SK-N-SH (cell line): ENCODE measurements around the gene KHNYN. TPM values are rescaled to one million over a fixed set of nuclear protein-coding genes. Genes with fewer than 3 reads are reported as not detected.

Experiments
- CTCF ChIA-PET: fragments of 300-600, 350-600 bp; formaldehyde crosslinking; extraction: SDS; loops from one replicate; lab custom pipeline; 2021; lab: Yijun Ruan, JAX
- POLR2A ChIA-PET: fragments of 350-600 bp; sonication (Branson Sonifier 250); formaldehyde crosslinking; extraction: SDS; loops from one replicate; lab custom pipeline; 2020; ENCODE audit warnings: antibody characterized with exemption, inconsistent platforms; lab: Yijun Ruan, JAX
- DNase-seq: peaks from one replicate; pipeline ENCODE4 v3.0.0; 2012
- H2AFZ ChIP-seq: fragments of 200-600 bp; sonication (generic); 2 replicates; pipeline ENCODE4 v1.8.1; 2016; ENCODE audit warnings: antibody characterized with exemption, mild to moderate bottlenecking, low read depth
- H3F3A ChIP-seq: fragments of 200-600 bp; sonication (generic); replicated peaks from 2 replicates; pipeline ENCODE3; 2016; ENCODE audit warnings: antibody characterized with exemption, mild to moderate bottlenecking; ENCODE audit not compliant: insufficient read depth
- H3K27ac ChIP-seq, 2 experiments: fragments of 200-500 bp in 1 of 2; fragments of 200-600 bp in 1 of 2; sonication (Bioruptor generic) in 1 of 2; sonication (generic), shearing (Covaris generic) in 1 of 2; 2 replicates each; pipeline versions ENCODE4 v1.5.1 to v1.6.1; 2014 to 2016; ENCODE audit warnings: low read depth in 2 of 2, inconsistent platforms in 1 of 2, low read length in 1 of 2, mild to moderate bottlenecking in 1 of 2, mixed read lengths in 1 of 2
- H3K27me3 ChIP-seq: fragments of 200-600 bp; sonication (generic), shearing (Covaris generic); 2 replicates; pipeline ENCODE4 v1.6.1; 2016; ENCODE audit warnings: mixed run types; ENCODE audit not compliant: insufficient read depth
- H3K36me3 ChIP-seq, 2 experiments: fragments of 200-500 bp in 1 of 2; fragments of 200-600 bp in 1 of 2; sonication (Bioruptor generic) in 1 of 2; sonication (generic) in 1 of 2; replicated peaks in 1 of 2; 2 replicates each; pipeline versions ENCODE3 to v1.5.1; 2014 to 2016; ENCODE audit warnings: low read length in 1 of 2, mild to moderate bottlenecking in 1 of 2; ENCODE audit not compliant: insufficient read depth in 2 of 2, control insufficient read depth in 1 of 2
- H3K4me1 ChIP-seq, 2 experiments: fragments of 200-500 bp in 1 of 2; fragments of 200-600 bp in 1 of 2; sonication (Bioruptor generic) in 1 of 2; sonication (generic), shearing (Covaris generic) in 1 of 2; 2 replicates each; pipeline versions ENCODE4 v1.5.1 to v1.6.1; 2014 to 2016; ENCODE audit warnings: low read depth in 1 of 2, low read length in 1 of 2, mixed run types in 1 of 2; ENCODE audit not compliant: insufficient read depth in 2 of 2, control insufficient read depth in 1 of 2
- H3K4me2 ChIP-seq: fragments of 200-600 bp; sonication (generic), shearing (Covaris generic); 2 replicates; pipeline ENCODE4 v1.6.1; 2017; ENCODE audit warnings: mixed run types
- H3K4me3 ChIP-seq, 2 experiments: fragments of 200-500 bp in 1 of 2; fragments of 200-600 bp in 1 of 2; sonication (Bioruptor generic) in 1 of 2; sonication (generic), shearing (Covaris generic) in 1 of 2; 2 replicates each; pipeline versions ENCODE4 v1.5.1 to v1.8.1; 2014 to 2016; ENCODE audit warnings: low read depth in 2 of 2, inconsistent platforms in 1 of 2, low read length in 1 of 2, mild to moderate bottlenecking in 1 of 2, mixed read lengths in 1 of 2, moderate library complexity in 1 of 2
- H3K79me2 ChIP-seq: fragments of 200-600 bp; sonication (generic); 2 replicates; pipeline ENCODE4 v1.8.1; 2017; ENCODE audit warnings: mild to moderate bottlenecking; ENCODE audit not compliant: insufficient read depth
- H3K9ac ChIP-seq: fragments of 200-600 bp; sonication (generic); 2 replicates; pipeline ENCODE4 v1.6.1; 2017; ENCODE audit warnings: mixed run types
- H3K9me2 ChIP-seq: fragments of 200-600 bp; sonication (generic); 2 replicates; pipeline ENCODE4 v1.6.1; 2017; ENCODE audit warnings: mixed run types
- H3K9me3 ChIP-seq: fragments of 200-600 bp; sonication (generic); 2 replicates; pipeline ENCODE4 v1.6.1; 2017; ENCODE audit warnings: mixed run types, mild to moderate bottlenecking, moderate library complexity
- H4K20me1 ChIP-seq: fragments of 200-600 bp; sonication (generic); 2 replicates; pipeline ENCODE4 v1.6.1; 2017; ENCODE audit warnings: mild to moderate bottlenecking, mixed run types; ENCODE audit not compliant: insufficient read depth
- CHD2 ChIP-seq: fragments of 150-350 bp; IDR thresholded peaks from 2 replicates; pipeline ENCODE4 v1.6.1; 2018; ENCODE audit warnings: low read length; ENCODE audit not compliant: partially characterized antibody
- CTCF ChIP-seq: fragments of 200-600 bp; sonication (generic); IDR thresholded peaks from 2 replicates; pipeline ENCODE4 v1.6.1; 2017; ENCODE audit warnings: antibody characterized with exemption, mild to moderate bottlenecking, moderate library complexity
- EZH2phosphoT487 ChIP-seq: fragments of 200-600 bp; sonication (generic); IDR thresholded peaks from 2 replicates; pipeline ENCODE4 v1.6.1; 2017; ENCODE audit warnings: low read depth, mixed run types, mild to moderate bottlenecking, antibody characterized with exemption, moderate library complexity, borderline replicate concordance
- FOSL2 ChIP-seq: IDR thresholded peaks from 2 replicates; pipeline ENCODE4 v1.4.0; 2012; ENCODE audit warnings: low read depth, mild to moderate bottlenecking, moderate library complexity, borderline replicate concordance
- GABPA ChIP-seq: IDR thresholded peaks from 2 replicates; pipeline ENCODE4 v1.4.0; 2012; ENCODE audit warnings: low read depth, mild to moderate bottlenecking
- GATA2 ChIP-seq: sonication (generic); formaldehyde crosslinking; IDR thresholded peaks from 2 replicates; pipeline ENCODE4 v1.5.0; 2020; ENCODE audit warnings: mild to moderate bottlenecking, missing genetic modification reagents
- IRF3 ChIP-seq: fragments of 150-350 bp; IDR thresholded peaks from 2 replicates; pipeline ENCODE4 v1.6.1; 2016; ENCODE audit warnings: mild to moderate bottlenecking, low read depth, low read length
- JUND ChIP-seq: IDR thresholded peaks from 2 replicates; pipeline ENCODE4 v1.4.0; 2012
- MEF2A ChIP-seq: IDR thresholded peaks from 2 replicates; pipeline ENCODE4 v1.4.0; 2012; ENCODE audit warnings: low read depth, borderline replicate concordance
- NRF1 ChIP-seq: IDR thresholded peaks from 2 replicates; pipeline ENCODE4 v1.6.1; 2012; ENCODE audit warnings: low read depth, mild to moderate bottlenecking, low read length
- PBX3 ChIP-seq: IDR thresholded peaks from 2 replicates; pipeline ENCODE4; 2012
- POLR2AphosphoS5 ChIP-seq: IDR thresholded peaks from 2 replicates; pipeline ENCODE4 v1.6.1; 2012; ENCODE audit warnings: low read depth, low read length
- RFX5 ChIP-seq: IDR thresholded peaks from 2 replicates; pipeline ENCODE4 v1.6.1; 2012; ENCODE audit warnings: mild to moderate bottlenecking, improper control_type of control experiment, low read length
- RXRA ChIP-seq: IDR thresholded peaks from 2 replicates; pipeline ENCODE4 v1.4.0; 2012; ENCODE audit warnings: low read depth, mild to moderate bottlenecking, borderline replicate concordance
- SMC3 ChIP-seq: IDR thresholded peaks from 2 replicates; pipeline ENCODE4 v1.6.1; 2012; ENCODE audit warnings: low read depth, low read length, improper control_type of control experiment
- TAF1 ChIP-seq: IDR thresholded peaks from 2 replicates; pipeline ENCODE4 v1.6.1; 2012; ENCODE audit warnings: low read depth, mild to moderate bottlenecking, low read length, moderate library complexity, borderline replicate concordance
- TCF12 ChIP-seq: IDR thresholded peaks from 2 replicates; pipeline ENCODE4 v1.4.0; 2012
- USF1 ChIP-seq: IDR thresholded peaks from 2 replicates; pipeline ENCODE4 v1.4.0; 2012; ENCODE audit warnings: low read depth, borderline replicate concordance
- YY1 ChIP-seq: IDR thresholded peaks from 2 replicates; pipeline ENCODE4 v1.4.0; 2012; ENCODE audit warnings: low read depth, mild to moderate bottlenecking
- WGBS: methylation state at CpG from one replicate; pipeline ENCODE4 v1.1.6; 2017; ENCODE audit warnings: low lambda C conversion rate; 5-methylcytosine and 5-hydroxymethylcytosine counted together
- polyA plus RNA-seq, 3 experiments: library from polyadenylated mRNA; depleted of rRNA; stranded (reverse); fragments of >200 nt; gene quantifications; 2 replicates each; pipeline ENCODE4 v1.2.3, GENCODE V29; 2012

KHNYN gene
- polyA plus RNA-seq, 1 of the 3 experiments (the other 2 are of a cell fraction) = 18.3 TPM

GRCh38 chr14:24483604-24484252, 54.0 kb downstream of the KHNYN start:
- Histone ChIP-seq H3F3A (no peaks in the 10 kb centered on the region), H3K79me2 (no peaks in the 10 kb centered on the region), H3K4me1 (no peaks in the 10 kb centered on the region; a peak in 1 of 4 replicates), H3K4me2 (no peak overlapping the region), H3K27me3 (no peaks in the 10 kb centered on the region), H2AFZ (no peak overlapping the region; the same call in 1 of the 2 replicates), H3K36me3 (no peaks in the 10 kb centered on the region), H4K20me1 (no peaks in the 10 kb centered on the region), H3K9me2 (no peaks in the 10 kb centered on the region), H3K9me3 (no peaks in the 10 kb centered on the region), H3K4me3 (no peak overlapping the region), H3K9ac (no peak overlapping the region), H3K27ac (no peak overlapping the region)
- WGBS = 34% methylated on average over 4 of the region's 4 CpGs
- CTCF ChIA-PET = interaction anchor here (1.4 to 1.7 kb wide), 3 partner anchors 10 to 198 kb away, joined by 3 to 4 read pairs (median 3); no protein-coding TSS in a partner anchor
- POLR2A ChIA-PET = no interaction called here
- DNase-seq = no peak
- TF ChIP-seq TAF1 (no peak), GATA2 (CRISPR knock-in tag) (no peak), GABPA (no peak), CTCF (no peak), IRF3 (no peak), SMC3 (no peak), USF1 (no peak), TCF12 (no peak), JUND (no peak), POLR2AphosphoS5 (no peak), RFX5 (no peak), PBX3 (no peak), CHD2 (no peak), FOSL2 (no peak), RXRA (no peak), YY1 (no peak), NRF1 (no peak), EZH2phosphoT487 (no peak), MEF2A (no peak)

Other genes with a start within 250 kb of the KHNYN start
- 39.7 and 61.3 TPM in 2 replicates for gene IPO4, start 241.1 kb upstream of the KHNYN start, polyA plus RNA-seq (2012; rRNA removed)
- gene TM9SF1, start 234.5 kb upstream of the KHNYN start, polyA plus RNA-seq (2012; rRNA removed) = 48.7 and 54.8 TPM in 2 replicates
- gene TSSK4, start 224.3 kb upstream of the KHNYN start, polyA plus RNA-seq (2012; rRNA removed) = 0.05 TPM in 1 of 2 replicates, not detected in the other
- 92.4 and 96.1 TPM in 2 replicates for gene CHMP4A, start 216.5 kb upstream of the KHNYN start, polyA plus RNA-seq (2012; rRNA removed)
- gene MDP1, start 213.9 kb upstream of the KHNYN start, polyA plus RNA-seq (2012; rRNA removed) = 36.4 and 36.7 TPM in 2 replicates
- gene NEDD8, start 197.6 kb upstream of the KHNYN start, polyA plus RNA-seq (2012; rRNA removed) = 465 and 534 TPM in 2 replicates
- gene GMPR2, start 197.0 kb upstream of the KHNYN start, polyA plus RNA-seq (2012; rRNA removed) = 97.0 and 149 TPM in 2 replicates
- gene TINF2, start 187.3 kb upstream of the KHNYN start, polyA plus RNA-seq (2012; rRNA removed) = 38.3 and 42.2 TPM in 2 replicates
- 2.7 and 3.0 TPM in 2 replicates for gene TGM1, start 166.8 kb upstream of the KHNYN start, polyA plus RNA-seq (2012; rRNA removed)
- 54.9 and 59.4 TPM in 2 replicates for gene RABGGTA, start 158.4 kb upstream of the KHNYN start, polyA plus RNA-seq (2012; rRNA removed)
- gene DHRS1, start 130.2 kb upstream of the KHNYN start, polyA plus RNA-seq (2012; rRNA removed) = 65.4 and 71.7 TPM in 2 replicates
- 11.9 and 17.2 TPM in 2 replicates for gene NOP9, start 130.1 kb upstream of the KHNYN start, polyA plus RNA-seq (2012; rRNA removed)
- 0.03 and 0.05 TPM in 2 replicates for gene CIDEB, start 122.0 kb upstream of the KHNYN start, polyA plus RNA-seq (2012; rRNA removed)
- 8.2 and 12.2 TPM in 2 replicates for gene LTB4R2, start 119.8 kb upstream of the KHNYN start, polyA plus RNA-seq (2012; rRNA removed)
- 11.9 and 14.0 TPM in 2 replicates for gene LTB4R, start 118.5 kb upstream of the KHNYN start, polyA plus RNA-seq (2012; rRNA removed)
- gene ADCY4, start 94.9 kb upstream of the KHNYN start, polyA plus RNA-seq (2012; rRNA removed) = 0.03 and 0.08 TPM in 2 replicates
- not detected in 2 replicates for gene RIPK3, start 90.0 kb upstream of the KHNYN start, polyA plus RNA-seq (2012; rRNA removed)
- 24.9 and 25.3 TPM in 2 replicates for gene NFATC4, start 61.8 kb upstream of the KHNYN start, polyA plus RNA-seq (2012; rRNA removed)
- gene NYNRIN, start 31.0 kb upstream of the KHNYN start, polyA plus RNA-seq (2012; rRNA removed) = 4.7 and 4.8 TPM in 2 replicates
- gene CBLN3, start 286 bp upstream of the KHNYN start, polyA plus RNA-seq (2012; rRNA removed) = 1.8 TPM in 2 replicates
- 81.8 and 88.4 TPM in 2 replicates for gene SDR39U1, start 12.8 kb downstream of the KHNYN start, polyA plus RNA-seq (2012; rRNA removed)
- not detected in 2 replicates for gene CMA1, start 78.3 kb downstream of the KHNYN start, polyA plus RNA-seq (2012; rRNA removed)
- not detected in 2 replicates for gene CTSG, start 146.3 kb downstream of the KHNYN start, polyA plus RNA-seq (2012; rRNA removed)
- gene GZMH, start 179.7 kb downstream of the KHNYN start, polyA plus RNA-seq (2012; rRNA removed) = not detected in 2 replicates
- gene GZMB, start 204.2 kb downstream of the KHNYN start, polyA plus RNA-seq (2012; rRNA removed) = not detected in 2 replicates